GM21528 (cell line): ENCODE results near the gene AURKAIP1.

Source experiments
- ATAC-seq: cut with Tn5 transposase; IDR thresholded peaks from one replicate; pipeline ENCODE4 v1.9.1; 2021; ENCODE audit warnings: mild to moderate bottlenecking, moderate library complexity; ENCODE audit not compliant: unreplicated experiment, low FRiP score

Gene AURKAIP1

GRCh38 chr1:1336446-1336845 is 38.6 kb downstream of the AURKAIP1 start:
- no peak for ATAC-seq

GRCh38 chr1:1335792-1336248 is 39.2 kb downstream of the AURKAIP1 start:
- ATAC-seq: no peak

- no peak for ATAC-seq
Measured at GRCh38 chr1:1335283-1335682, 39.7 kb downstream of the AURKAIP1 start.

- no peak for ATAC-seq
Measured at GRCh38 chr1:1334835-1335234, 40.2 kb downstream of the AURKAIP1 start.

- ATAC-seq: no peak
Measured at GRCh38 chr1:1333551-1334241, 41.3 kb downstream of the AURKAIP1 start.

- ATAC-seq: no peak
Measured at GRCh38 chr1:1332774-1333480, 42.1 kb downstream of the AURKAIP1 start.

- ATAC-seq: no peak
Measured at GRCh38 chr1:1332031-1332755, 42.8 kb downstream of the AURKAIP1 start.

GRCh38 chr1:1331068-1331965 is 43.7 kb downstream of the AURKAIP1 start, which contains the start of gene TAS1R3:
Gene TAS1R3, plus strand, starts transcription at chr1:1331280. Its CDS starts 66 bp downstream, at chr1:1331346.
- no peak for ATAC-seq

- ATAC-seq: no peak
Measured at GRCh38 chr1:1330366-1331067, 44.5 kb downstream of the AURKAIP1 start.

GRCh38 chr1:1329304-1330210 is 45.5 kb downstream of the AURKAIP1 start:
- ATAC-seq: no peak

GRCh38 chr1:1328254-1328653 is 46.8 kb downstream of the AURKAIP1 start:
- ATAC-seq: no peak

- no peak for ATAC-seq
Measured at GRCh38 chr1:1327291-1327690, 47.7 kb downstream of the AURKAIP1 start.

- ATAC-seq: no peak
Measured at GRCh38 chr1:1326075-1326605, 48.9 kb downstream of the AURKAIP1 start.

- ATAC-seq: no peak
Measured at GRCh38 chr1:1325288-1326074, 49.5 kb downstream of the AURKAIP1 start.

GRCh38 chr1:1324524-1325287 is 50.3 kb downstream of the AURKAIP1 start, which contains the start of the genes CPTP and INTS11:
Gene CPTP, plus strand, starts transcription at chr1:1324802. Its CDS starts 2,109 bp downstream, at chr1:1326911.
Gene INTS11, minus strand, starts transcription at chr1:1324660. Its CDS starts 52 bp downstream, at chr1:1324608.
- peak; percentile 63 for ATAC-seq

- ATAC-seq: peak; percentile 26
Measured at GRCh38 chr1:1324084-1324523, 50.9 kb downstream of the AURKAIP1 start.
